GM21390 (cell line): ENCODE measurements around the gene BASP1.
"Not testable (repeated sequence)": the region's sequence is repeated elsewhere in the genome, so short reads cannot be mapped to it uniquely, and the experiment has no call there.

ENCODE experiments used
- ATAC-seq: cut with Tn5 transposase; IDR thresholded peaks from one replicate; pipeline ENCODE4 v1.9.1; 2021; ENCODE audit not compliant: unreplicated experiment

Gene BASP1

GRCh38 chr5:17249029-17249634 is 31.7 kb downstream of the BASP1 start:
- ATAC-seq: no peak

DNA sequence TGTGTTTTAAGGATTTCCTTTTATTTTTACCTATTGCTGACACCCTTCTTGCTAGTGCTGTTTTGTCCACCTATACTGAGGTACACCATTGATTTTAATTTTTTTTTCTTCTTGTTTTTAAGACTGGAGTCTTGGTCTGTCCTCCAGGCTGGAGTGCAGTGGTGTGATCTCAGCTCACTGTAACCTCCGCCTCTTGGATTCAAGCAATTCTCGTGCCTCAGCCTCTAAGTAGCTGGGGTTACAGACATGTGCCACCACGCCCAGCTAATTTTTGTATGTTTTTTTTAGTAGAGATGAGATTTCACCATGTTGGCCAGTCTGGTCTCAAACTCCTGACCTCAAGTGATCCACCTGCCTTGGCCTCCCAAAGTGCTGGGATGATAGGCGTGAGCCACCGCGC is 32.4 kb downstream of the BASP1 start:
- not testable (repeated sequence) for ATAC-seq

DNA sequence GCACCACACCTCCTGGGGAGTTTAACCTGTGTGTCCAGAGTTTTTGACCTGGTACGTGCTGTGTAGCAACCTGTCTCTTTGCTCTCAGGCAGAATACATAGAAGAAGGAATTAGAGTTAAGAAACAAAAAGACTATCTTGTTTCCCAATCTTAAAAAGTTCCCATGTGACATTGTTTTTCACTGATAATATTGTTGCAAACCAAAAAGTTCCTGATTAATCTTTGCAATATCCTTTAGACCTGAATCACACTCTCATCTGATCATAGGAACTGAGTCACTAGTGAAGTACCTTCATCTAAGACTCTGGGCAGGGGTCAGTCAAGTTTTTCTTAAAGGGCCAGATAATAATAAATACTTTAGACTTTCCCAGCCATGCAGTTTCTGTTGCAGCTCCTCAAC is 35.1 kb downstream of the BASP1 start:
- no peak for ATAC-seq

GRCh38 chr5:17255471-17256021 is 38.1 kb downstream of the BASP1 start:
- ATAC-seq: peak; percentile 56

- no peak for ATAC-seq
Measured at GRCh38 chr5:17256171-17256570, 38.7 kb downstream of the BASP1 start.

DNA sequence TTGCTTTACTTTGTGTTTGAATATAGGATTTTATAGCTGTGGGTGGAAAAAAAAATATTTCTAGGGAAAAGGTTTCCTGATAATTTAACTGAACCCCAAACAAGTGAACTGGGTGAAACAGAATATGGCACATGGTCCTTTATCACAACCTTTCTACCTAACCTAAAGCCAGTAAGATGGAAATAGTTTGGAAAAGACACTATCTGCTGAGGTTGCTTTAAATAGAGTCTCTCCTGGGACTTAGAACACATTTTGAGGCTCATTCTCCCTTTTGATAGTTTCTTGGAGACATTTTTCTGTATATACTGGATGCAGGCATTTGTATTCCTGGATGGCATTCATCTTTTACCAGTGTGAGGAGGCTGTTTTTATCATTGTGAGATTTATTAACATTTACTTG is 39.4 kb downstream of the BASP1 start:
- no peak for ATAC-seq

GRCh38 chr5:17257705-17258273 is 40.4 kb downstream of the BASP1 start:
- ATAC-seq: peak; percentile 62

DNA sequence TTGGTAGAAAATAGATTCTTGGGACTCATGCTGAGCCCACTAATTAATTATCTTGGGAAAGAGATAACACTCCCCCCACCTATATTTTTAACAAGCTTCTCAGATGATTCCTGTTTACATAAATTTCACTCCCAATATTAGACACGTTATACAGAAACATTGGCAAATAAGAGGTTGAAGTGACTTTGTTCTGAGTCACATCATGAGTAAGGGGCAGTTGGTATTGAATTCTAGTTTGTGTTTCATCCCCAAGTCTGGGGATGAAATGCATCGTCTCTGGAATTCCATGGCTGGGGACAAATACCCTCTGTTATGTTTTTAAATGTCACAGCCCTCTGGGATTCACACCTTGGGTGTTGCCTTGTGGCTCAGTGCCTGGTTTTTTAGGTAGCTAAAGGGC is 41.0 kb downstream of the BASP1 start:
- no peak for ATAC-seq

DNA sequence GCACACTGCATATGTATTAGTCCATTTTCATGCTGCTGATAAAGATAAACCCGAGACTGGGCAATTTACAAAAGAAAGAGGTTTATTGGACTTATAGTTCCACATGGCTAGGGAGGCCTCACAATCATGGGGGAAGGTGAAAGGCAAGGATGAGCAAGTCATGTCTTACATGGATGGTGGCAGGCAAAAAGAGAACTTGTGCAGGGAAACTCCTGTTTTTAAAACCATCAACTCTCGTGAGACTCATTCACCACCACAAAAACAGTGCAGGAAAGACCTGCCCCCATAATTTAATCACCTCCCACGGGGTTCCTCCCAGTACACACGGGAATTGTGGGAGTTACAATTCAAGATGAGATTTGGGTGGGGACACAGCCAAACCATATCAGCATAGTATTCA is 41.6 kb downstream of the BASP1 start:
- ATAC-seq: not testable (repeated sequence)

GRCh38 chr5:17259630-17260257 is 42.3 kb downstream of the BASP1 start:
- no peak for ATAC-seq

DNA sequence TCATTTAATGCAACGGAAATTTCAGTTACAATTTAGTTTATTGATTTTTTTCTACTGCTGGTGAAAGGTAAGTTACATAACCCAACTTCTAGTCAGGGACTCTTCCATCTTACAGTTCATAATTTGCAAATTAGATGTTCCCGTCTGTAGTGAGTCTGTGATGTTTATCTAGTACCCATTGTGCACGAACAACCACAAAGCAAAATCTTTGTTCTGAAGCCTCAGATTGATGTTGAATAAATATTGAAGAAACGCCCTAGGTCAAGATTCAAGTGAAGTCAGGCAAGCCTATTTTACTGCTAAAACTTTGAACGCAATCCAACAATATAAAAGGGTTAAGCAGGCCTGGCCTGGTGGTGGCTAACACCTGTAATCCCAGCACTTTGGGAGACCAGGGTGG is 43.1 kb downstream of the BASP1 start:
- no peak for ATAC-seq

GRCh38 chr5:17261075-17261474 is 43.6 kb downstream of the BASP1 start:
- ATAC-seq: no peak

DNA sequence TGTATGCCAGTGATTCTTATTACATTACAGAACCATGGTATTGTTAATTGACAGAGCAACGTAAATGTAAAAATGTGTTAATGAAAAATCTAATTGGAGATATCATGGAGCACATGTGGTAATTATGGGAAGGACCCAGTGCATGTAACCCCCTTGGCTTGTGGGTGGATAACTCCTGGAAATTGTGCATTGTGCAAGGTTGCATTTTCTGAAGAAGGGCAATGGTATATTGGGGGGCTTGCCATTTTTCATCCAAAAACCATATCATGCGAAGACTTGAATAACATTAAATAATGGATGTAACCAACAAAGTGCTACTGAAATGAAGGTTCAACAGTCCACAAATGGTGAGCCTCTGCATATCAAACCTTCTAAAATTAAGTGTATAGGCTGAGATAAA is 47.6 kb downstream of the BASP1 start:
- no peak for ATAC-seq

- peak; percentile 63 for ATAC-seq
Measured at GRCh38 chr5:17267106-17267505, 49.7 kb downstream of the BASP1 start.

DNA sequence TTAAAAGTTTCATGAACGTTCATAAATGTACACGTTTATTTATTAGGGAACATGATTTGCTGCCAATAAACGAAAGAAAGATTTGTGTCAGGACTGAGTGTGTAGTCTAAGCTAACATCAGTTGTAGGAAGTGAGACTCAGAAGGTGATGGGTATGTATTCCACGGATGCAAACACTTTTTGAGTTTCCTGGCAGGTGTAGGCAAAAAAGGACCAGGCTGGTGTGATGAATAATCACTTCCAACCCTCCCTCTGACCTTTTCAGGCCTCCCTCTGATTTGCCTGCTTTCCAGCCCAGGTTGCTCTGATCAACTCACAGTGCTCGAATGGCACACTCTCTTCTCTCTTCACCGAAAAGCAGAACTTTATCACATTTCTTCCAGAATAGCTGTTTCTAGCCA is 51.8 kb downstream of the BASP1 start:
- ATAC-seq: peak; percentile 71

- ATAC-seq: no peak
Measured at GRCh38 chr5:17272111-17272510, 54.7 kb downstream of the BASP1 start.

DNA sequence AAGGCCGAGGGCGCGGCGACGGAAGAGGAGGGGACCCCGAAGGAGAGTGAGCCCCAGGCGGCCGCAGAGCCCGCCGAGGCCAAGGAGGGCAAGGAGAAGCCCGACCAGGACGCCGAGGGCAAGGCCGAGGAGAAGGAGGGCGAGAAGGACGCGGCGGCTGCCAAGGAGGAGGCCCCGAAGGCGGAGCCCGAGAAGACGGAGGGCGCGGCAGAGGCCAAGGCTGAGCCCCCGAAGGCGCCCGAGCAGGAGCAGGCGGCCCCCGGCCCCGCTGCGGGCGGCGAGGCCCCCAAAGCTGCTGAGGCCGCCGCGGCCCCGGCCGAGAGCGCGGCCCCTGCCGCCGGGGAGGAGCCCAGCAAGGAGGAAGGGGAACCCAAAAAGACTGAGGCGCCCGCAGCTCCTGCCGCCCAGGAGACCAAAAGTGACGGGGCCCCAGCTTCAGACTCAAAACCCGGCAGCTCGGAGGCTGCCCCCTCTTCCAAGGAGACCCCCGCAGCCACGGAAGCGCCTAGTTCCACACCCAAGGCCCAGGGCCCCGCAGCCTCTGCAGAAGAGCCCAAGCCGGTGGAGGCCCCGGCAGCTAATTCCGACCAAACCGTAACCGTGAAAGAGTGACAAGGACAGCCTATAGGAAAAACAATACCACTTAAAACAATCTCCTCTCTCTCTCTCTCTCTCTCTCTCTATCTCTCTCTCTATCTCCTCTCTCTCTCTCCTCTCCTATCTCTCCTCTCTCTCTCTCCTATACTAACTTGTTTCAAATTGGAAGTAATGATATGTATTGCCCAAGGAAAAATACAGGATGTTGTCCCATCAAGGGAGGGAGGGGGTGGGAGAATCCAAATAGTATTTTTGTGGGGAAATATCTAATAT is 58.1 kb downstream of the BASP1 start:
- ATAC-seq: no peak

DNA sequence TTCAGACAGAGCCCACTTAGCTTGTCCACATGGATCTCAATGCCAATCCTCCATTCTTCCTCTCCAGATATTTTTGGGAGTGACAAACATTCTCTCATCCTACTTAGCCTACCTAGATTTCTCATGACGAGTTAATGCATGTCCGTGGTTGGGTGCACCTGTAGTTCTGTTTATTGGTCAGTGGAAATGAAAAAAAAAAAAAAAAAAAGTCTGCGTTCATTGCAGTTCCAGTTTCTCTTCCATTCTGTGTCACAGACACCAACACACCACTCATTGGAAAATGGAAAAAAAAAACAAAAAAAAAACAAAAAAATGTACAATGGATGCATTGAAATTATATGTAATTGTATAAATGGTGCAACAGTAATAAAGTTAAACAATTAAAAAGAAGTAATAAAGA is 59.0 kb downstream of the BASP1 start:
- peak; percentile 70 for ATAC-seq

DNA sequence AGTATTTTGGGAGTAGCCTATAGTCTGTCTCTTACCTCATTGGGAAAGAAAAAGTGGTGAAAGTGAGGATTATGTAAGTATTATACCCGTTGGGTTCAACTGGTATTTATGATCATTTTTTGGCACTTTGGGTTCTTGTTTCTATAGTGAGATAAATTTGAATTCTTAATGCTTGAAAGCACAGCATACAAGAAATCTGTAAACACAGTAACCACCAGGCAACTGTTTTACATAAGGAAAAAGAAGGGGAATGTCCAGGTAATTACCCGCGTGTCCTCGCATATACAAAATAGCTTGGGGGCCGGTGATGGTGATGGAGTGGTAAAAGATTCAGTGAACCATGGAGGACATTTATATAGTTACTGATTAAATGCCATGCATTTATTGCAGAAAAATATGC is 60.5 kb downstream of the BASP1 start:
- peak; percentile 29 for ATAC-seq

DNA sequence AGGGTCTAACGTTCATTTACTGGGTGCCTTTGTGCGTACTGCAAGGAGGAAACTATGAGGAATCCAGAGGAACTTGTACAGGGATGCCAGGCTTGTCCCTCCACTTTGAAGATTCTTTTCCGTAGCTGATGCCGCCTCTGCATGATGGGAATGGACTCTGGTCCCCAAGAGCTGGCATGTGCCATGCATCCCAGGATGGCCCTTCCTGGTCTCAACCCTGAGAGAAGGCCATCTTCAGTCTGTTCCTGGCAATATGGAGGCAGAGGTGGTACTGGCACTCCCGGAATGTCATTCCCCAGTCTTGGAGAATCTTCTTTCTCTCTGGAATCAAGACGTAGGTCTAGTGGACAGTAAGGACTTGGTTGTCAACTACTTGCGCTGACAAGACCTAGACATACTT is 61.5 kb downstream of the BASP1 start:
- no peak for ATAC-seq

DNA sequence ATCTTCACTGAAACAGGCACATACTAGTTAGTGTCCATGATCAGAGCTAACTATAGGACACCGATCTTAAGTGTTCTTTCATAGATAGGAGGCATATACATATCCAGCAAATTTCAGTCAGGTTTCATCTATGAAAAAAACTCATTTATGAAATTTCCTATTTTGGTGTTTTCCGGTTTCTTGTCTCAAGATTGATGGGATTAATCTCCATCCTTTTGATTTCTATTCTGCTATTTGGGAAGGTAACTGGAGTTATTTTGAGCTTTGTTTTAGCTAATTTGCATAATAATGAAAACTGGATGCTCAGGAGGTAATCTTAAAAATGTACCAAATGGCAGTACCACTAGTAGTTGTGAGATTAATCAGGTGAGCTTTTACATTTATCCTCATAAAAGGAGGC is 62.1 kb downstream of the BASP1 start:
- ATAC-seq: no peak
